ENCODE measurements around the gene AUH. TPM values are rescaled to one million over a fixed set of nuclear protein-coding genes. Genes with fewer than 3 reads are reported as not detected.

The AUH gene
- total RNA-seq, 1 donor: 14.5 TPM

GRCh38 chr9:91178281-91179236 is 183.2 kb downstream of the AUH start:
- DNase-seq (ENCODE audit: low read depth in 2 of 3, low spot score in 2 of 3): no peak

DNA sequence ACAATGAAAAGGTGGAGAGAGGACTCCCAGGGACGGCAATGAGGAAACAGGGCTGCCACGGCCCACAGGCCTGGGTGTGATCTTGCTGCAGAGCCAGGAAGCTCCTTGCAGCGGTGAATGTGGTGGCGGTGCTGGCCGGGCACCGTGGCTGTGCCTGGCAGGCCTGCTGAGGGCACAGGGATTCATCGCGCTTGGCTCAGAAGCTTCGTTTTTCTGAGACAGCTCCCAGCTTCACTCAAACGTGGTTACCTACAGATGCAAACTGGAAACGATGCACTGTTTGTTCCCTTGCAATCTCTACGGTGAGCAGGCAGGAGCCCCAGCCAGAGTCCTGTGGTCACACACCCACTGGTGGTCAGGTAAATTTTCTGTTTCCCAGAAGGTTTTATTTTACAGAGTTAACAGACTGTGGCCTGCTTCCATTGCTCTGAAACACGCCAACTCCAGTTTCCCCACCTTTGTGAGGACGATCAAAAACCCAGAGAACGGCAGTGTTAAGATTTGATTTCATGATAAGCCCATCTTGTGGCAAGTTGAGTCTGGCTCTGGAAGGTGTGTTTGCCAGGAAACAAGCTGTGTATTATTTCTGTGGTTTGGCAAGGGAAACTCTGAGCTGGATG is 183.9 kb downstream of the AUH start:
- peak in 1 of 3 donors; percentile 63 for DNase-seq (ENCODE audit: low read depth in 2 of 3, low spot score in 2 of 3)

GRCh38 chr9:91177081-91177480 is 184.6 kb downstream of the AUH start:
- no peak for DNase-seq (ENCODE audit: low read depth in 2 of 3, low spot score in 2 of 3)

DNA sequence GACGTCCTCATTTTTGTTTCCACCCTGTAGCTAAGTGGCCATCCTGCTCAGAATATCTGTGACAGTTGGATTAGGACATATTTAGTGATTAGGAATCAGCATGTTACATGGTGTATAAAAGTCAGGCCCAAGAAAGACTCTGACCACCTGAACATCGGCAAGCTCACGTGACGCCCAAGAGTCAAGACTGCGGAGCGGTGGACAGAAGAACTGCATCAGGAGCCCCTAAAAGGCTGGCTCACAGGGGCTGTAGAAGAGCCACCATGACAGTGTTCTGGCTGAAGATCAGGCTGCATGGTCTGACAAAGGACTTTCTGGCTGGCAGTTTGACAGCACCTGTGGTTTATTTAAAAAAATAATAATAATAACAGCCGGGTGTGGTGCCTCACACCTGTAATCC is 185.3 kb downstream of the AUH start:
- no peak for DNase-seq (ENCODE audit: low read depth in 2 of 3, low spot score in 2 of 3)

DNA sequence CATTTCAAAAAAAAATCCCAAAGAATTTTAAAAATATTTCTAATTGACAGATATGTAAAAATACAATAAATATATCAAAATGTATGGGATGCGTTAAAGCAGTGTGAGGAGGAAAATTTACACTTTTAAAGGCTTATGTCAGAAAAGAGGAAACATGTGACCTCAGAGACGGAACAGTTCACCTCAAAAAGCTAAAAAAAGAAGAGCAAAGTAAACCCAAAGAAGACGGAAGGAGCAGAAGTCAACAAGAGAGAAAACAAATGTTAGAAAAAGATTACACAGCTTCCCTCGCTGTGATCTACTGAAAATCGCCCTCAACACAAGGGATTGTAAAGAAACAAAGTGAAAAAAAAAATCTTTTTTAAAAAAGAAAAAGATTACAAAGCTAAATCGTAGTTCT is 186.9 kb downstream of the AUH start:
- DNase-seq (ENCODE audit: low read depth in 2 of 3, low spot score in 2 of 3): peak in 1 of 3 donors; percentile 57

GRCh38 chr9:91172329-91172728 is 189.4 kb downstream of the AUH start:
- no peak for DNase-seq (ENCODE audit: low read depth in 2 of 3, low spot score in 2 of 3)

GRCh38 chr9:91170951-91171350 is 190.8 kb downstream of the AUH start:
- no peak for DNase-seq (ENCODE audit: low read depth in 2 of 3, low spot score in 2 of 3)

- DNase-seq (ENCODE audit: low read depth in 2 of 3, low spot score in 2 of 3): no peak
Measured at GRCh38 chr9:91166796-91167366, 194.8 kb downstream of the AUH start.

- peak in 2 of 3 donors; percentile 94 to 95 for DNase-seq (ENCODE audit: low read depth in 2 of 3, low spot score in 2 of 3)
Measured at GRCh38 chr9:91164724-91165520, 196.8 kb downstream of the AUH start.

Other genes with a start within 250 kb of the AUH start
- gene NFIL3, start 61.9 kb upstream of the AUH start, total RNA-seq: 9.7 TPM

All from hematopoietic multipotent progenitor cell (in vitro differentiated cells).